ENCODE results near the gene SLC32A1. TPM values are rescaled to one million over a fixed set of nuclear protein-coding genes. Genes with fewer than 3 reads are reported as not detected.

Gene SLC32A1
- total and polyA plus RNA-seq, 7 experiments from 2014 or later: 0.19 to 0.24 TPM; not detected in 5

DNA sequence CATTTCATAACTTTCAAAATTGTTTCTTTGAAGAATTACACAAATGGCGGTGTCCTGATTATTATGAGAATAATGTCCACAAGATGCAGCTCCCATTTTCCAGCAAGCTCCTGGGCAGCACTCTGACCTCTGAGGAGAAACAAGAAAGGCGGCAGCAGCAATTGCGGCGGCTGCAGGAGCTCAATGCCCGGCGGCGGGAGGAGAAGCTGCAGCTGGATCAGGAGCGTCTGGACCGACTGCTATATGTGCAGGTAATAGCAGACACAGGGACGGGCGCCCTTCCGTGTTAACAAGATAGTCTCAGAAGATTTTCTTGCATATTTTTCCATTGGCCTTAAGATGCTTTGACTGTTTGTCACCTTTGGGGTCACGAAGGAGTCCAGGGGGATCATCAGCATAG lies 30.6 kb downstream of the SLC32A1 start:
- Mint-ChIP-seq H3K27me3 (no peaks in the 10 kb centered on the region), H3K4me3 (no peak overlapping the region), H3K4me1 (peaks cover 0 to 19% (median 9%) of the 10 kb centered on the region in 7 donors), H3K9me3 (no peaks in the 10 kb centered on the region), H3K36me3 (peaks cover 11 to 56% (median 33%) of the 10 kb centered on the region in 5 donors), H3K27ac (no peak overlapping the region)
- Histone ChIP-seq H3K36me3 (ENCODE audit: control insufficient read depth in 2 of 3, insufficient read depth in 3 of 3, low read length in 3 of 3) (peaks cover 9 to 71% (median 24%) of the 10 kb centered on the region in 3 experiments), H3K27ac (ENCODE audit: low read depth, low read length) (no peak overlapping the region), H3K4me1 (ENCODE audit: control insufficient read depth in 2 of 2, insufficient read depth in 2 of 2, low read length in 2 of 2) (no peaks in the 10 kb centered on the region), H3K9me3 (ENCODE audit: control insufficient read depth in 2 of 3, low read length in 3 of 3) (no peaks in the 10 kb centered on the region), H3K4me3 (ENCODE audit: low read length) (no peak overlapping the region), H3K27me3 (ENCODE audit: control insufficient read depth in 2 of 2, insufficient read depth in 2 of 2, low read length in 2 of 2) (no peaks in the 10 kb centered on the region)
- intact Hi-C loops (cut with micrococcal nuclease): no loop called here
- POLR2A ChIA-PET: no interaction called here
- CTCF ChIA-PET: no interaction called here
- ATAC-seq (no peak), DNase-seq (no peak)

DNA sequence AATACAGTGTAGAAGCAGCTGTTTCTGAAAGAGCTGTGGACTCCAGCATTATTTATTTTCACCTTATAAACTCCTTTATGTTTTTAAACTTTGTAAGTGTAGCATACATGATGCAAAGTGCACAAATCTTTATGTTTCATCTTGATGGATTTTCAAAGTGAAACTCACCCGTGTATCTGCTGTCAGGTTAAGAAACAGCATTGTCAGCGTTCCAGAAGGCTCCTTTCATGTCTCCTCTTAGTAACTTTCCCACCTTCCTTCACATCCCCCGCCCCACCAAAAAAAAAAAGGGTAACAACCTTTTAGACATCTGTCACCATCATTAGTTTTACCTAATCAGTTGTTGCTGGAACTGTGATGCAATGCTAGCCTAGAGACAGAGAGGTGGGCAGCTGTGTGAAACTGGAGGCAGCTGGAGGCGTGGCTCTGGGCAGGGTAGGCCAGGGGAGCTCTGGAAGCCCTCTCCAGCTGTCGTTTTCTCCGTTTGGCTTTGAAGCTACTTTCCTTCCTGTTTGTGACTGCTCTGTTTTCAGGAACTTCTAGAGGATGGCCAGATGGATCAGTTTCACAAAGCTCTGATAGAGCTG lies 31.1 kb downstream of the SLC32A1 start:
- ATAC-seq: no peak
- intact Hi-C loops (cut with micrococcal nuclease): no loop called here
- Mint-ChIP-seq H3K4me3 (no peak overlapping the region), H3K27ac (no peak overlapping the region), H3K4me1 (peaks cover 0 to 14% (median 4%) of the 10 kb centered on the region in 7 donors), H3K27me3 (no peaks in the 10 kb centered on the region), H3K36me3 (peaks cover 13 to 61% (median 38%) of the 10 kb centered on the region in 5 donors), H3K9me3 (no peaks in the 10 kb centered on the region)
- H3K27me3 ChIP-seq (ENCODE audit: control insufficient read depth in 2 of 2, insufficient read depth in 2 of 2, low read length in 2 of 2): no peaks in the 10 kb centered on the region
- peaks cover 9 to 72% (median 28%) of the 10 kb centered on the region in 3 experiments for H3K36me3 ChIP-seq (ENCODE audit: control insufficient read depth in 2 of 3, insufficient read depth in 3 of 3, low read length in 3 of 3)
- CTCF ChIA-PET: no interaction called here
- H3K9me3 ChIP-seq (ENCODE audit: control insufficient read depth in 2 of 3, low read length in 3 of 3): no peaks in the 10 kb centered on the region
- no peak for DNase-seq
- POLR2A ChIA-PET: no interaction called here
- H3K4me1 ChIP-seq (ENCODE audit: control insufficient read depth in 2 of 2, insufficient read depth in 2 of 2, low read length in 2 of 2): no peaks in the 10 kb centered on the region
- no peak overlapping the region for H3K27ac ChIP-seq (ENCODE audit: low read depth, low read length)
- H3K4me3 ChIP-seq (ENCODE audit: low read length): no peak overlapping the region

DNA sequence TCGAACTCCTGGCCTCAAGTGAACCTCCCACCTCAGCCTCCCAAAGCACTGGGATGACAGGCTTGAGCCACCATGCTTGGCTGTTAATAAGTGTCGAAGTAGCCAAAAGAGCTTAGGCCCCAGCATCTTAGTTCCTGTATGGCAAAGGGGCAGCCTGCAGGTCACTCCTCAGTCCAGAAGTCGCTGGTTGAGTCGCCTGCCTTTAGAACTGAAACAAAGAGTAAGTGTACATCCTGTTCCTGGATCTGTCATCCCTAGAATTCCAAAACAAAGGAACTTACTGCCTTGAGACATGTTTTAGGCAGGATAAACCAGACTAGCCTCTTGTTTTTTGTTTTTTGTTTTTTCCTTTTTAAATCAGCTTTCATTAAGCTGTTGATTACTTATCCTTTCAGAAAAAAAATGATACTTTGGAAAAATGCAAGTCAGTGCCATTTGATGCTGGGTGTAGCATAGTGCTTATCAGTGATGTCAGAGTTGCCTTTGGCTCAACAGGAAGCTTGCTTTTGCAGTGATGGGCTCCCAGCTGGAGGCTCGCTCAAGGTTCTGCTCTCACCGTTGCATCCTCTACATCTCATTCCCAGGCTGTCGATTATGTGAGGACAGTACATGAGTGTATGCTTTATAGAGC lies 33.0 kb downstream of the SLC32A1 start:
- ChIA-PET POLR2A (no interaction called here), CTCF (interaction anchor here (0.9 kb wide), 1 partner anchor 25 kb away, joined by 3 read pairs; no protein-coding TSS in a partner anchor)

DNA sequence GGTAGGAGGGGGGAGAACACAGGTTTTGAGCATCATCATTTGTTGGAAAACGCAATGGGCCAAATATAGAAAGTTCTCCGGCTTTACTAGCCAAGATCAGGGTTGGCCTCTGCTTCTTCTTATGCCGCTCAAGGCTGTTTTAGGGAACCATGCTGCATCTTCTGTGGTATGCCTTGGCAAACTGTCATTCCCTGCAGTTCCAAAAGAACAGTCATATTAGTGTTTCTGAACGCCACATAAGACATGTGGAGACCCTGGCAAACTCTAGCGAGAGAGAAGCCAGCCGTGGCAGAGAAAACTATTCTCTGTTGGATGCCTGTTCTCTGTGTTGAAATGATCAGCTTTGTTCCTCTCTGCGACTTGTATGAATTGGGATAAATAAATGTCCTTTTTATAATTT lies 34.8 kb downstream of the SLC32A1 start:
- Mint-ChIP-seq H3K36me3 (peaks cover 28 to 73% (median 52%) of the 10 kb centered on the region in 5 donors), H3K4me1 (peaks cover 0 to 28% (median 3%) of the 10 kb centered on the region in 7 donors), H3K4me3 (no peak overlapping the region), H3K27ac (no peak overlapping the region), H3K27me3 (no peaks in the 10 kb centered on the region), H3K9me3 (peaks cover 0 to 1% (median 0%) of the 10 kb centered on the region in 11 donors)
- Histone ChIP-seq H3K9me3 (ENCODE audit: control insufficient read depth in 2 of 3, low read length in 3 of 3) (no peaks in the 10 kb centered on the region), H3K27me3 (ENCODE audit: control insufficient read depth in 2 of 2, insufficient read depth in 2 of 2, low read length in 2 of 2) (no peaks in the 10 kb centered on the region), H3K27ac (ENCODE audit: low read depth, low read length) (no peak overlapping the region), H3K4me3 (ENCODE audit: low read length) (no peak overlapping the region), H3K4me1 (ENCODE audit: control insufficient read depth in 2 of 2, insufficient read depth in 2 of 2, low read length in 2 of 2) (no peaks in the 10 kb centered on the region), H3K36me3 (ENCODE audit: control insufficient read depth in 2 of 3, insufficient read depth in 3 of 3, low read length in 3 of 3) (peaks cover 8 to 90% (median 17%) of the 10 kb centered on the region in 3 experiments)
- POLR2A ChIA-PET: no interaction called here
- ATAC-seq (no peak), DNase-seq (no peak)
- CTCF ChIA-PET: no interaction called here
- intact Hi-C loops (cut with micrococcal nuclease): no loop called here

More for the DNA sequence above, 33.0 kb downstream of the SLC32A1 start:
- H3K9me3 Mint-ChIP-seq: no peaks in the 10 kb centered on the region
- H3K9me3 ChIP-seq (ENCODE audit: control insufficient read depth in 2 of 3, low read length in 3 of 3): no peaks in the 10 kb centered on the region
- peaks cover 24 to 69% (median 47%) of the 10 kb centered on the region in 5 donors for H3K36me3 Mint-ChIP-seq
- ATAC-seq (no peak), DNase-seq (no peak)
- no peaks in the 10 kb centered on the region for H3K27me3 Mint-ChIP-seq
- H3K4me3 ChIP-seq (ENCODE audit: low read length): no peak overlapping the region
- no peak overlapping the region for H3K4me3 Mint-ChIP-seq
- no peak overlapping the region for H3K27ac ChIP-seq (ENCODE audit: low read depth, low read length)
- peaks cover 8 to 82% (median 29%) of the 10 kb centered on the region in 3 experiments for H3K36me3 ChIP-seq (ENCODE audit: control insufficient read depth in 2 of 3, insufficient read depth in 3 of 3, low read length in 3 of 3)
- peak overlapping the region in 1 of 9 donors; percentile 23 for H3K27ac Mint-ChIP-seq
- no peaks in the 10 kb centered on the region for H3K27me3 ChIP-seq (ENCODE audit: control insufficient read depth in 2 of 2, insufficient read depth in 2 of 2, low read length in 2 of 2)
- H3K4me1 Mint-ChIP-seq: peaks cover 0 to 13% (median 2%) of the 10 kb centered on the region in 7 donors
- H3K4me1 ChIP-seq (ENCODE audit: control insufficient read depth in 2 of 2, insufficient read depth in 2 of 2, low read length in 2 of 2): no peaks in the 10 kb centered on the region
- intact Hi-C loops (cut with micrococcal nuclease): no loop called here

DNA sequence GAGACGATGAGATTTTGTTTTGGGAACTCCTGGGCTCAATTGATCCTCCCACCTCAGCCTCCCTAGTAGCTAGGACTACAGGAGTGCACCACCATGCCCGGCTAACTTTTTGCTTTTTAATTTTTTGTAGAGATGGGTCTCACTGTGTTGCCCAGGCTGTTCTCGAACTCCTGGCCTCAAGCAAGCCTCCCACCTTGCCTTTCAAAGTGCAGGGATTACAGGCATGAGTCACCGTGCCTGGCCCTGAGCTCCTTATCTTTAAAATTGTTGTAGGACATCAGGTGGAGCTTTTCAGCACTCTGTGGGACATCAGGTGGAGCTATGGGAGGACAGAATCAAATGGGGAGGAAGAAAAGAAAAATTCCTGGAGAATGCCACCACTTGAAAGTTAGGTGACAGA lies 36.7 kb downstream of the SLC32A1 start:
- no peak for ATAC-seq
- Histone ChIP-seq H3K4me1 (ENCODE audit: control insufficient read depth in 2 of 2, insufficient read depth in 2 of 2, low read length in 2 of 2) (no peaks in the 10 kb centered on the region), H3K9me3 (ENCODE audit: control insufficient read depth in 2 of 3, low read length in 3 of 3) (no peaks in the 10 kb centered on the region), H3K4me3 (ENCODE audit: low read length) (no peak overlapping the region), H3K36me3 (ENCODE audit: control insufficient read depth in 2 of 3, insufficient read depth in 3 of 3, low read length in 3 of 3) (peaks cover 3 to 92% (median 11%) of the 10 kb centered on the region in 3 experiments), H3K27ac (ENCODE audit: low read depth, low read length) (no peak overlapping the region), H3K27me3 (ENCODE audit: control insufficient read depth in 2 of 2, insufficient read depth in 2 of 2, low read length in 2 of 2) (no peaks in the 10 kb centered on the region)
- no peak overlapping the region for H3K27ac Mint-ChIP-seq
- CTCF ChIA-PET: interaction anchor here (1.4 kb wide), 1 partner anchor 132 kb away, joined by 4 read pairs; no protein-coding TSS in a partner anchor
- no peak for DNase-seq
- no peaks in the 10 kb centered on the region for H3K27me3 Mint-ChIP-seq
- H3K4me3 Mint-ChIP-seq: no peak overlapping the region
- H3K9me3 Mint-ChIP-seq: peaks cover 0 to 1% (median 0%) of the 10 kb centered on the region in 11 donors
- H3K36me3 Mint-ChIP-seq: peaks cover 21 to 71% (median 46%) of the 10 kb centered on the region in 5 donors
- POLR2A ChIA-PET: no interaction called here
- peaks cover 0 to 29% (median 3%) of the 10 kb centered on the region in 7 donors for H3K4me1 Mint-ChIP-seq
- intact Hi-C loops (cut with micrococcal nuclease): no loop called here

DNA sequence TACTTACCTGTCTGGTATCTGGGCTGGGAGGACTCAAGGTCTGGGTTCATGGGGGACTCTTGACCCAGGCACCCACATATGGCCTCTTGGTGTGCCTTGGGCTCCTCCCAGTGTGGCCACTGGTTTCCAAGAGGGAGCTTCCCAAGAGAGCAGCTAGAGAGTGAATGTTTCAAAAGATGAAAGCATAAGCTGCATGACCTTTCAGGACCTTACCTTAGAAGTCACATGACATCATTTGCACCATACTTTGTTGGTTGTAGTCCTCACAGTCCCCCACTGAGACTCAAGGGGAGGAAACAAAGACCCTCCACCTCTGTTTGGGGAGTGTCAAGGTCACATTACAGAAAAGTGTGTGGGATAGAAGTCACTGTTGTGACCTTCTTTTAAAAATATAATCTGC lies 37.9 kb downstream of the SLC32A1 start:
- H3K27me3 Mint-ChIP-seq: no peaks in the 10 kb centered on the region
- ATAC-seq (no peak), DNase-seq (no peak)
- H3K9me3 ChIP-seq (ENCODE audit: control insufficient read depth in 2 of 3, low read length in 3 of 3): no peaks in the 10 kb centered on the region
- no peaks in the 10 kb centered on the region for H3K4me1 ChIP-seq (ENCODE audit: control insufficient read depth in 2 of 2, insufficient read depth in 2 of 2, low read length in 2 of 2)
- peaks cover 22 to 75% (median 55%) of the 10 kb centered on the region in 5 donors for H3K36me3 Mint-ChIP-seq
- H3K4me1 Mint-ChIP-seq: peaks cover 0 to 28% (median 3%) of the 10 kb centered on the region in 7 donors
- H3K4me3 Mint-ChIP-seq: no peak overlapping the region
- no peaks in the 10 kb centered on the region for H3K27me3 ChIP-seq (ENCODE audit: control insufficient read depth in 2 of 2, insufficient read depth in 2 of 2, low read length in 2 of 2)
- peak overlapping the region in 2 of 9 donors; percentile 32 to 49 for H3K27ac Mint-ChIP-seq
- peaks cover 3 to 88% (median 7%) of the 10 kb centered on the region in 3 experiments for H3K36me3 ChIP-seq (ENCODE audit: control insufficient read depth in 2 of 3, insufficient read depth in 3 of 3, low read length in 3 of 3)
- intact Hi-C loops (cut with micrococcal nuclease): no loop called here
- H3K27ac ChIP-seq (ENCODE audit: low read depth, low read length): no peak overlapping the region
- POLR2A ChIA-PET: interaction anchor here (0.6 kb wide), 1 partner anchor 26 kb away, joined by 3 read pairs; no protein-coding TSS in a partner anchor
- peaks cover 0 to 1% (median 0%) of the 10 kb centered on the region in 11 donors for H3K9me3 Mint-ChIP-seq
- H3K4me3 ChIP-seq (ENCODE audit: low read length): no peak overlapping the region
- CTCF ChIA-PET: interaction anchor here (0.6 to 0.8 kb wide), 2 partner anchors 10 to 388 kb away, joined by 3 to 4 read pairs; no protein-coding TSS in a partner anchor

All from naive thymus-derived CD4-positive, alpha-beta T cell (primary cell).